ENCODE data around the gene ANXA1. TPM values are rescaled to one million over a fixed set of nuclear protein-coding genes. Genes with fewer than 3 reads are reported as not detected.
A peak's percentile ranks its signal among the peaks of the same experiment; 100 is the strongest.

The ANXA1 gene
- total and polyA plus RNA-seq, 7 experiments from 2014 or later, result 90.2 to 649 (median 145) TPM

DNA sequence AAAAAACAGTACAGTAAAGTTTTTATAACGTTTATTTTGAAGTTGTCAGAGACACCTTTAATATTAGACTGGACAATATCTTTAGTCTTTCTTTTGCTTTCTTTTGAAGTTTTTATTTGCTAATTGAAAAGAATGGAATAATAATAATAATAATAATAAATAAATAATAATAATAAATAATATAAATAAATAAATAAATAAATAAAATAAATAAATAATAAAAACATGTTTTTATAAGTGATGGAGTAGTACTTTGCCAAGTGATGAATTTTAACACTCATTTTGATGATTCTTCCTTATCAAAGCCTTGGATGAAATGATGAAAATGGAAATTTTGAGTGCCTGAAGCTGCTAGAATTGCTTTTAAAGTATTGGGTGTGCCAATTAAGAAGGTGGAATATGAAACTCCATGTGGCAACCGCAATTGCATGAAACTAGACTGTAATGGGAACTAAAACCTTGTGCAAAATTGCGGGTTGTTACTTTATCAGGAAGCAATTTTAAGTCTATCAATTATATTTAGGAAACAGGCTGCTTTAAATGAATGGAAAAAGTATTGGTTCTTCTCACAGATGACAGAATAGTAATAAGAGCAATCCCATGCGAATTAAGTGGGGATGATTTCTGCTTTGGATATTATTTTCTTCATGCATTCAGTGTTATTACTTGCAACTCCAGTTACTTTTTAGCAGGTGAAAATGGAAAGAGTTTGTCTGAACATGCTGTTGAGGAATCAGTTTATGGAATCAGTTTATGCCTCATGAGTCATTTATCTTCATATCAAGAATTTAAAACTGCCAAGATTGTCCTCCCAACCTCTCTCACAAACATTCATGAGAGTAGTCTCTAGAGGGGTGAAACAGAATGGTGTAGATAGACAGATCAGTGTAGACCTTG, 4.6 kb downstream of the ANXA1 start:
- Histone ChIP-seq H3K27me3 (ENCODE audit: control insufficient read depth in 2 of 2, insufficient read depth in 2 of 2, low read length in 2 of 2) (no peaks in the 10 kb centered on the region), H3K27ac (ENCODE audit: low read depth, low read length) (peak overlapping the region; percentile 77), H3K4me1 (ENCODE audit: control insufficient read depth in 2 of 2, insufficient read depth in 2 of 2, low read length in 2 of 2) (peaks cover 24 to 42% of the 10 kb centered on the region in 2 donors), H3K4me3 (ENCODE audit: low read length) (peak overlapping the region; percentile 45), H3K9me3 (ENCODE audit: control insufficient read depth in 2 of 3, low read length in 3 of 3) (no peaks in the 10 kb centered on the region), H3K36me3 (ENCODE audit: control insufficient read depth in 2 of 3, insufficient read depth in 3 of 3, low read length in 3 of 3) (peaks cover 11 to 21% (median 14%) of the 10 kb centered on the region in 3 experiments)
- DNase-seq (no peak), ATAC-seq (no peak)
- CTCF ChIA-PET, result interaction anchor here (1.3 to 1.4 kb wide), 2 partner anchors 27 to 47 kb away, joined by 4 to 7 read pairs; no protein-coding TSS in a partner anchor
- intact Hi-C loops (cut with micrococcal nuclease), result loop anchor here (1.0 to 10.0 kb wide), 13 partner anchors 13 to 1929 kb away; partner anchors contain the start of genes CARNMT1 (in 2 of the 2), C9orf40 (in 1 of the 2), CEMIP2 (in 1 of the 2) and NMRK1 (in 1 of the 2)
- Mint-ChIP-seq H3K4me3 (peak overlapping the region in 9 of 10 donors; percentile 60 to 98 (median 85)), H3K36me3 (peaks cover 0 to 51% (median 32%) of the 10 kb centered on the region in 5 donors), H3K4me1 (peaks cover 45 to 92% (median 76%) of the 10 kb centered on the region in 7 donors), H3K27me3 (peaks cover 0 to 2% (median 0%) of the 10 kb centered on the region in 5 donors), H3K27ac (peak overlapping the region in 6 of 9 donors; percentile 28 to 94 (median 83)), H3K9me3 (peaks cover 0 to 2% (median 0%) of the 10 kb centered on the region in 11 donors)
- POLR2A ChIA-PET, result interaction anchor here (0.7 to 1.8 kb wide), 2 partner anchors 23 to 28 kb away, joined by 3 to 12 read pairs; no protein-coding TSS in a partner anchor

DNA sequence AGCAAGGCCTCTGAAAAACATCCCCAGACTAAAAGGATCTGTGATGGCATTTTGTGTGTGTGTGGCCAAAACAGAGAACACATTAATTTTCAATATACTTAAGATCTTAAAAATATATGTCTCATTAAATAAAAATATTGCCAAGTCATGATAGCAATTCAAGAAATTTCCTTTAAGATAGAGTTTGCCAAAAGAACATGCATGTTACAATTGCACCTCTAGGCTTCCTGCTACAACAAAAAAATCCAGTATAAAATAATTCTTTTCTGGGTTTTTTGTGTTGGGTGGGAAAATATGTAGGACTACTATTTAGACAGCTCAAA, 5.2 kb downstream of the ANXA1 start:
- H3K9me3 ChIP-seq (ENCODE audit: control insufficient read depth in 2 of 3, low read length in 3 of 3), result no peaks in the 10 kb centered on the region
- no peaks in the 10 kb centered on the region for H3K27me3 ChIP-seq (ENCODE audit: control insufficient read depth in 2 of 2, insufficient read depth in 2 of 2, low read length in 2 of 2)
- H3K27me3 Mint-ChIP-seq, result peaks cover 0 to 2% (median 0%) of the 10 kb centered on the region in 5 donors
- H3K27ac Mint-ChIP-seq, result peak overlapping the region in 5 of 9 donors; percentile 3 to 82 (median 41)
- intact Hi-C loops (cut with micrococcal nuclease), result loop anchor here (5.0 to 10.0 kb wide), 7 partner anchors 632 to 1928 kb away; partner anchors contain the start of genes CARNMT1 (in 2 of the 2), C9orf40 (in 1 of the 2), CEMIP2 (in 1 of the 2) and NMRK1 (in 1 of the 2)
- peaks cover 0 to 53% (median 34%) of the 10 kb centered on the region in 5 donors for H3K36me3 Mint-ChIP-seq
- CTCF ChIA-PET, result interaction anchor here (1.9 kb wide), 1 partner anchor 49 kb away, joined by 6 read pairs; no protein-coding TSS in a partner anchor
- no peak overlapping the region for H3K27ac ChIP-seq (ENCODE audit: low read depth, low read length)
- DNase-seq, result no peak
- no peak overlapping the region for H3K4me3 ChIP-seq (ENCODE audit: low read length)
- peaks cover 14 to 26% (median 16%) of the 10 kb centered on the region in 3 experiments for H3K36me3 ChIP-seq (ENCODE audit: control insufficient read depth in 2 of 3, insufficient read depth in 3 of 3, low read length in 3 of 3)
- peaks cover 24 to 40% of the 10 kb centered on the region in 2 donors for H3K4me1 ChIP-seq (ENCODE audit: control insufficient read depth in 2 of 2, insufficient read depth in 2 of 2, low read length in 2 of 2)
- peaks cover 42 to 89% (median 70%) of the 10 kb centered on the region in 7 donors for H3K4me1 Mint-ChIP-seq
- POLR2A ChIA-PET, result no interaction called here
- H3K9me3 Mint-ChIP-seq, result peaks cover 0 to 2% (median 0%) of the 10 kb centered on the region in 11 donors
- no peak for ATAC-seq
- peak overlapping the region in 8 of 10 donors; percentile 10 to 84 (median 68) for H3K4me3 Mint-ChIP-seq

DNA sequence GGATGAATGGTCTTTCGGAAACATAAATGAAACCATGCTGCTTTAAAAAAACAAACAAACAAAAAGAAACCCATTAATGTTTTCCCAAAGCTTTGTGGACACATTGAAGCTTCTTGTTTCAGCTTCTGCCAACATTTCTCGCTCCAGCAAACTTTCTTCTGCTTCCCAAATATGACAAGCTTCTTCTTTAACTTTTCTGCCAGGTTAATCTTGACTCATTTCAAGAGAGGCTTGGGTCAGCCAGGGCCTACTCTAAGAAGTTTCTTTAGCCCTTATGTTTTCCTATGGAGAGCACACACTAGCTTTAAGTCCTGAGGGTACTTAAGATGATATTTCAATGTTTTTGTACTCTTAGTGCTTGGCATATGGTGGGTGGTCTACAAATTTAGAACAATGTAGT, 6.1 kb downstream of the ANXA1 start:
- POLR2A ChIA-PET, result interaction anchor here (1.4 kb wide), 1 partner anchor 30 kb away, joined by 3 read pairs; no protein-coding TSS in a partner anchor
- peaks cover 0 to 55% (median 39%) of the 10 kb centered on the region in 5 donors for H3K36me3 Mint-ChIP-seq
- no peaks in the 10 kb centered on the region for H3K9me3 ChIP-seq (ENCODE audit: control insufficient read depth in 2 of 3, low read length in 3 of 3)

DNA sequence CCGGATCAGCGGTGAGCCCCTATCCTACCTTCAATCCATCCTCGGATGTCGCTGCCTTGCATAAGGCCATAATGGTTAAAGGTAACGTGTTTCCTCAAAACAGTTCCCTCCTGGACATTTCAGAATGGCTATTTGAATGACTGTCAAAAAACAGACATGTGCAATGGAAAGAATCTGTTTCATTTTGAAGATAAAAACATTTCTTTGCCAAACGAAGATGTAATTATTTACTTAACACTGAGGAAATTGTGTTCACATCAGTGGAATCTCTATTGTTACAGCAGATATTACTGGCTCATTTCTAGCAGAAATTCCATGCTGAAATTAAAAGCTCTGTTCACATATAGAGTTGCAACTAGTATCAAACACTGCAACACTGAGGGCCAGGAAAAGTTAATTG, 7.1 kb downstream of the ANXA1 start:
- Mint-ChIP-seq H3K9me3 (peaks cover 0 to 2% (median 0%) of the 10 kb centered on the region in 11 donors), H3K4me3 (peak overlapping the region in 8 of 10 donors; percentile 13 to 84 (median 60)), H3K4me1 (peaks cover 37 to 84% (median 69%) of the 10 kb centered on the region in 7 donors), H3K27me3 (no peaks in the 10 kb centered on the region), H3K36me3 (peaks cover 0 to 60% (median 48%) of the 10 kb centered on the region in 5 donors), H3K27ac (peak overlapping the region in 7 of 9 donors; percentile 16 to 64 (median 54))
- CTCF ChIA-PET, result interaction anchor here (1.9 kb wide), 1 partner anchor 51 kb away, joined by 6 read pairs; no protein-coding TSS in a partner anchor
- Histone ChIP-seq H3K27me3 (ENCODE audit: control insufficient read depth in 2 of 2, insufficient read depth in 2 of 2, low read length in 2 of 2) (no peaks in the 10 kb centered on the region), H3K27ac (ENCODE audit: low read depth, low read length) (no peak overlapping the region), H3K9me3 (ENCODE audit: control insufficient read depth in 2 of 3, low read length in 3 of 3) (no peaks in the 10 kb centered on the region), H3K4me1 (ENCODE audit: control insufficient read depth in 2 of 2, insufficient read depth in 2 of 2, low read length in 2 of 2) (peaks cover 32 to 43% of the 10 kb centered on the region in 2 donors), H3K36me3 (ENCODE audit: control insufficient read depth in 2 of 3, insufficient read depth in 3 of 3, low read length in 3 of 3) (peaks cover 18 to 36% (median 30%) of the 10 kb centered on the region in 3 experiments), H3K4me3 (ENCODE audit: low read length) (no peak overlapping the region)
- intact Hi-C loops (cut with micrococcal nuclease), result loop anchor here (1.0 to 10.0 kb wide), 11 partner anchors 7 to 1926 kb away; partner anchors contain the start of genes CARNMT1 (in 2 of the 2), ANXA1 (in 1 of the 2), C9orf40 (in 1 of the 2) and CEMIP2 (in 1 of the 2)
- ATAC-seq (no peak), DNase-seq (no peak)
- POLR2A ChIA-PET, result interaction anchor here (1.4 kb wide), 1 partner anchor 31 kb away, joined by 3 read pairs; no protein-coding TSS in a partner anchor

More for the DNA sequence above, 6.1 kb downstream of the ANXA1 start:
- CTCF ChIA-PET, result interaction anchor here (1.9 kb wide), 1 partner anchor 50 kb away, joined by 6 read pairs; no protein-coding TSS in a partner anchor
- Mint-ChIP-seq H3K9me3 (peaks cover 0 to 2% (median 0%) of the 10 kb centered on the region in 11 donors), H3K4me1 (peaks cover 39 to 84% (median 71%) of the 10 kb centered on the region in 7 donors), H3K27ac (peak overlapping the region; percentile 3 to 76 (median 58)), H3K4me3 (peak overlapping the region in 9 of 10 donors; percentile 38 to 84 (median 61)), H3K27me3 (no peaks in the 10 kb centered on the region)
- no peak for DNase-seq
- peak overlapping the region; percentile 2 for H3K27ac ChIP-seq (ENCODE audit: low read depth, low read length)
- H3K36me3 ChIP-seq (ENCODE audit: control insufficient read depth in 2 of 3, insufficient read depth in 3 of 3, low read length in 3 of 3), result peaks cover 16 to 33% (median 21%) of the 10 kb centered on the region in 3 experiments
- peaks cover 28 to 41% of the 10 kb centered on the region in 2 donors for H3K4me1 ChIP-seq (ENCODE audit: control insufficient read depth in 2 of 2, insufficient read depth in 2 of 2, low read length in 2 of 2)
- ATAC-seq, result no peak
- intact Hi-C loops (cut with micrococcal nuclease), result loop anchor here (1.0 to 10.0 kb wide), 9 partner anchors 9 to 1927 kb away; partner anchors contain the start of genes CARNMT1 (in 2 of the 2), C9orf40 (in 1 of the 2), CEMIP2 (in 1 of the 2) and NMRK1 (in 1 of the 2)
- no peaks in the 10 kb centered on the region for H3K27me3 ChIP-seq (ENCODE audit: control insufficient read depth in 2 of 2, insufficient read depth in 2 of 2, low read length in 2 of 2)
- no peak overlapping the region for H3K4me3 ChIP-seq (ENCODE audit: low read length)

GRCh38 chr9:73160868-73161267, 9.2 kb downstream of the ANXA1 start:
- POLR2A ChIA-PET, result no interaction called here
- DNase-seq (no peak), ATAC-seq (no peak)
- Mint-ChIP-seq H3K4me1 (peaks cover 26 to 64% (median 54%) of the 10 kb centered on the region in 7 donors), H3K9me3 (peaks cover 0 to 2% (median 0%) of the 10 kb centered on the region in 11 donors), H3K4me3 (no peak overlapping the region), H3K36me3 (peaks cover 10 to 66% (median 60%) of the 10 kb centered on the region in 5 donors), H3K27ac (peak overlapping the region in 2 of 9 donors; percentile 57 to 80), H3K27me3 (no peaks in the 10 kb centered on the region)
- Histone ChIP-seq H3K36me3 (ENCODE audit: control insufficient read depth in 2 of 3, insufficient read depth in 3 of 3, low read length in 3 of 3) (peaks cover 18 to 56% (median 50%) of the 10 kb centered on the region in 3 experiments), H3K9me3 (ENCODE audit: control insufficient read depth in 2 of 3, low read length in 3 of 3) (no peaks in the 10 kb centered on the region), H3K27ac (ENCODE audit: low read depth, low read length) (no peak overlapping the region), H3K4me1 (ENCODE audit: control insufficient read depth in 2 of 2, insufficient read depth in 2 of 2, low read length in 2 of 2) (peaks cover 28 to 33% of the 10 kb centered on the region in 2 donors), H3K4me3 (ENCODE audit: low read length) (no peak overlapping the region), H3K27me3 (ENCODE audit: control insufficient read depth in 2 of 2, insufficient read depth in 2 of 2, low read length in 2 of 2) (no peaks in the 10 kb centered on the region)
- CTCF ChIA-PET, result interaction anchor here (0.7 to 1.0 kb wide), 2 partner anchors 44 to 53 kb away, joined by 3 read pairs; no protein-coding TSS in a partner anchor
- intact Hi-C loops (cut with micrococcal nuclease), result no loop called here
